Measurements from ENCODE around the gene BTBD2.

Gene BTBD2

GRCh38 chr19:2062770-2063169, 47.3 kb upstream of the BTBD2 start:
- H3K4me2 ChIP-seq (ENCODE audit: low read depth, low read length, poor library complexity, severe bottlenecking) = peak overlapping the region; percentile 98

DNA sequence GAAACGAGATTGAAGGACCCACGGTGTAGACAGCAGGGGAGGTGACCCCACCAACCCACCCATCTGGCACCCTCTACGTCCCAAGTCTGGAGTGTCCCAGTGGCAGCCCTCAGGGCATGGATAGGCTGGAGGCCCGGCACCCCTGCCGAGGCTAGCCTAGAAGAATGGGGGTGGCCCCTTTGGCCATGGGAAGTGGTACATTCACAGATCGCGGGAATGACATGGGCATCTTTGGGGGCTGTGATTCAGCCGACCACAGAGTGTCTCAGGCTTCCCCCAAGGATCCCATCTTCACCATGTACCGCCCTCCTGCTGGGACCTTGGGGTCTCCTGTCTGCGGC, 46.8 kb upstream of the BTBD2 start:
- H3K4me2 ChIP-seq (ENCODE audit: low read depth, low read length, poor library complexity, severe bottlenecking) = peak overlapping the region; percentile 98

More at GRCh38 chr19:2062770-2063169, 47.3 kb upstream of the BTBD2 start:
- no peak for TF ChIP-seq EZH2phosphoT487 (IDR thresholded peaks at IDR 0.05; ENCODE audit: borderline replicate concordance)
- Histone ChIP-seq H3K9me2 (replicated peaks; ENCODE audit: low read depth, low read length) (no peaks in the 10 kb centered on the region), H3F3A (ENCODE audit: low read depth) (no peaks in the 10 kb centered on the region), H3K36me3 (ENCODE audit: insufficient read depth, low read length) (no peaks in the 10 kb centered on the region), H3K9me3 (ENCODE audit: insufficient read depth, low read depth, low read length) (no peaks in the 10 kb centered on the region), H4K20me1 (ENCODE audit: insufficient read depth, low read length, poor library complexity, severe bottlenecking) (no peaks in the 10 kb centered on the region), H2AFZ (ENCODE audit: low read length) (no peak overlapping the region), H3K9ac (ENCODE audit: low read depth, low read length, poor library complexity, severe bottlenecking) (peak overlapping the region; percentile 93), H3K79me2 (ENCODE audit: insufficient read depth, low read length) (peaks cover 28% of the 10 kb centered on the region), H3K27me3 (ENCODE audit: insufficient read depth, low read length, poor library complexity, severe bottlenecking) (no peaks in the 10 kb centered on the region), H3K4me1 (ENCODE audit: insufficient read depth, low read length, poor library complexity, severe bottlenecking) (peaks cover 29% of the 10 kb centered on the region), H3K4me3 (ENCODE audit: low read length, poor library complexity, severe bottlenecking) (peak overlapping the region; percentile 96)

GRCh38 chr19:2061495-2062388, 46.2 kb upstream of the BTBD2 start:
- Histone ChIP-seq H3K4me3 (ENCODE audit: low read length, poor library complexity, severe bottlenecking) (peak overlapping the region; percentile 96), H3K4me1 (ENCODE audit: insufficient read depth, low read length, poor library complexity, severe bottlenecking) (peaks cover 39% of the 10 kb centered on the region), H3F3A (ENCODE audit: low read depth) (no peaks in the 10 kb centered on the region), H3K4me2 (ENCODE audit: low read depth, low read length, poor library complexity, severe bottlenecking) (peak overlapping the region; percentile 98), H3K79me2 (ENCODE audit: insufficient read depth, low read length) (peaks cover 35% of the 10 kb centered on the region), H4K20me1 (ENCODE audit: insufficient read depth, low read length, poor library complexity, severe bottlenecking) (no peaks in the 10 kb centered on the region), H3K9ac (ENCODE audit: low read depth, low read length, poor library complexity, severe bottlenecking) (peak overlapping the region; percentile 93), H2AFZ (ENCODE audit: low read length) (peak overlapping the region; percentile 81), H3K36me3 (ENCODE audit: insufficient read depth, low read length) (no peaks in the 10 kb centered on the region), H3K9me3 (ENCODE audit: insufficient read depth, low read depth, low read length) (no peaks in the 10 kb centered on the region), H3K9me2 (replicated peaks; ENCODE audit: low read depth, low read length) (no peaks in the 10 kb centered on the region), H3K27me3 (ENCODE audit: insufficient read depth, low read length, poor library complexity, severe bottlenecking) (no peaks in the 10 kb centered on the region)
- no peak; the same call in 1 of the 2 replicates for TF ChIP-seq CTCF (conservative IDR thresholded peaks at IDR 0.05; ENCODE audit: low read length)
- no peak for TF ChIP-seq EZH2phosphoT487 (IDR thresholded peaks at IDR 0.05; ENCODE audit: borderline replicate concordance)

More for the DNA sequence above, 46.8 kb upstream of the BTBD2 start:
- Histone ChIP-seq H3F3A (ENCODE audit: low read depth) (no peaks in the 10 kb centered on the region), H2AFZ (ENCODE audit: low read length) (0 out of 2 replicates have a peak overlapping the region, but pooled peaks have one; percentile 81), H3K9me3 (ENCODE audit: insufficient read depth, low read depth, low read length) (no peaks in the 10 kb centered on the region), H3K36me3 (ENCODE audit: insufficient read depth, low read length) (no peaks in the 10 kb centered on the region), H3K9me2 (replicated peaks; ENCODE audit: low read depth, low read length) (no peaks in the 10 kb centered on the region), H3K27me3 (ENCODE audit: insufficient read depth, low read length, poor library complexity, severe bottlenecking) (no peaks in the 10 kb centered on the region), H3K4me3 (ENCODE audit: low read length, poor library complexity, severe bottlenecking) (peak overlapping the region; percentile 96), H3K79me2 (ENCODE audit: insufficient read depth, low read length) (peaks cover 32% of the 10 kb centered on the region), H4K20me1 (ENCODE audit: insufficient read depth, low read length, poor library complexity, severe bottlenecking) (no peaks in the 10 kb centered on the region), H3K9ac (ENCODE audit: low read depth, low read length, poor library complexity, severe bottlenecking) (peak overlapping the region; percentile 93), H3K4me1 (ENCODE audit: insufficient read depth, low read length, poor library complexity, severe bottlenecking) (peaks cover 33% of the 10 kb centered on the region)
- TF ChIP-seq CTCF (conservative IDR thresholded peaks at IDR 0.05; ENCODE audit: low read length) (no peak), EZH2phosphoT487 (IDR thresholded peaks at IDR 0.05; ENCODE audit: borderline replicate concordance) (no peak)

All from Loucy (cell line).